K562 (cell line): ENCODE results near the gene VPS13D. TPM values are rescaled to one million over a fixed set of nuclear protein-coding genes. Genes with fewer than 3 reads are reported as not detected.

Source experiments
- ATAC-seq: fragments of 200-7000 bp; cut with Tn5 transposase; 3 replicates; pipeline ENCODE4 v1.9.1; 2020; ENCODE audit warnings: moderate library complexity
- BruUV-seq: library from RNA; stranded (reverse); fragments of 400-500 nt; replicated peaks from 2 replicates; lab custom pipeline; 2021; lab: Mats Ljungman, UMichigan
- CTCF ChIA-PET: fragments of 300-600 bp; formaldehyde crosslinking; extraction: SDS; loops from one replicate; lab custom pipeline; 2021; ENCODE audit warnings: low intra/inter-chr PET ratio; lab: Yijun Ruan, JAX
- POLR2A ChIA-PET: fragments of 300-600, 350-650 bp; sonication (Branson Sonifier 250); formaldehyde crosslinking; extraction: SDS; loops from one replicate; lab custom pipeline; 2021; ENCODE audit warnings: antibody characterized with exemption, inconsistent platforms; lab: Yijun Ruan, JAX
- DNase-seq, 4 experiments: peaks; one replicate each; pipeline versions ENCODE4 v3.0.0 to v3.0.0-alpha.2; 2011 to 2018; ENCODE audit warnings: low spot score in 3 of 4, mixed read lengths in 3 of 4; ENCODE audit errors: extremely low read depth in 1 of 4
- FAIRE-seq: peaks from 2 replicates; lab custom pipeline; 2011; peaks lifted over from hg19 to GRCh38; lab: Jason Lieb, UNC
- H2AFZ ChIP-seq: 2 replicates; pipeline ENCODE4 v1.6.0; 2011; ENCODE audit warnings: low read depth, low read length, control low read depth, inconsistent platforms
- H3K27ac ChIP-seq: fragments of 200-600 bp; 3 replicates; pipeline ENCODE4 v1.8.0; 2011; ENCODE audit warnings: low read depth, mild to moderate bottlenecking, control low read depth, inconsistent platforms, low read length, moderate library complexity, mixed read lengths; ENCODE audit errors: extremely low read depth
- H3K27me3 ChIP-seq, 2 experiments: fragments of 300-600 bp in 1 of 2; 2 replicates in 1 of 2; 3 replicates in 1 of 2; pipeline versions ENCODE4 v1.6.0 to v1.8.0; 2011; ENCODE audit warnings: inconsistent platforms in 2 of 2, low read length in 2 of 2, mild to moderate bottlenecking in 1 of 2, mixed read lengths in 1 of 2, moderate library complexity in 1 of 2; ENCODE audit not compliant: control insufficient read depth in 2 of 2, insufficient read depth in 2 of 2
- H3K36me3 ChIP-seq: fragments of 300-600 bp; 3 replicates; pipeline ENCODE4 v1.8.0; 2011; ENCODE audit warnings: mild to moderate bottlenecking, low read length, inconsistent platforms; ENCODE audit not compliant: control insufficient read depth, insufficient read depth
- H3K4me1 ChIP-seq, 2 experiments: fragments of 200-600 bp in 1 of 2; replicated peaks in 1 of 2; 2 replicates in 1 of 2; 3 replicates in 1 of 2; pipeline versions ENCODE4 v1.5.1 to v1.8.0; 2011; ENCODE audit warnings: inconsistent platforms in 2 of 2, low read length in 2 of 2, mild to moderate bottlenecking in 1 of 2, mixed read lengths in 1 of 2, moderate library complexity in 1 of 2; ENCODE audit not compliant: control insufficient read depth in 2 of 2, insufficient read depth in 2 of 2
- H3K4me2 ChIP-seq: 2 replicates; pipeline ENCODE4 v1.6.1; 2011; ENCODE audit warnings: low read length, control low read depth, inconsistent platforms, mixed read lengths; ENCODE audit not compliant: insufficient read depth
- H3K4me3 ChIP-seq: fragments of 200-600 bp; sonication (generic), shearing (Covaris generic); 2 replicates; pipeline ENCODE4 v1.5.1; 2016; ENCODE audit warnings: control low read depth, inconsistent platforms
- H3K79me2 ChIP-seq: fragments of 200-600 bp; 3 replicates; pipeline ENCODE4 v1.8.0; 2011; ENCODE audit warnings: low read length, inconsistent platforms; ENCODE audit not compliant: control insufficient read depth, insufficient read depth
- H3K9ac ChIP-seq, 2 experiments: 2 replicates each; pipeline versions ENCODE4 v1.6.0 to v1.6.1; 2011; ENCODE audit warnings: low read depth in 2 of 2, low read length in 2 of 2, control low read depth in 1 of 2, inconsistent platforms in 1 of 2, mild to moderate bottlenecking in 1 of 2, mixed read lengths in 1 of 2; ENCODE audit not compliant: insufficient read depth in 1 of 2
- H3K9me1 ChIP-seq: one replicate; pipeline ENCODE4 v1.6.0; 2011; ENCODE audit warnings: inconsistent platforms, mild to moderate bottlenecking, low read length, moderate library complexity; ENCODE audit not compliant: control insufficient read depth, insufficient read depth
- H3K9me3 ChIP-seq: replicated peaks from 2 replicates; pipeline ENCODE4 v1.5.1; 2011; ENCODE audit warnings: low read depth, low read length, inconsistent platforms; ENCODE audit not compliant: control insufficient read depth, insufficient read depth
- H4K20me1 ChIP-seq: replicated peaks from 2 replicates; pipeline ENCODE4 v1.6.1; 2011; ENCODE audit warnings: low read length, inconsistent platforms, mixed read lengths; ENCODE audit not compliant: control insufficient read depth, insufficient read depth
- ARID1B ChIP-seq: fragments of 450-650 bp; IDR thresholded peaks from 2 replicates; pipeline ENCODE4 v1.6.1; 2016; ENCODE audit warnings: antibody characterized with exemption, mild to moderate bottlenecking, inconsistent platforms
- CBFA2T2 ChIP-seq: fragments of 450-650 bp; conservative IDR thresholded peaks from 2 replicates; pipeline ENCODE4 v1.6.1; 2017; ENCODE audit warnings: mild to moderate bottlenecking
- CXXC5 ChIP-seq: fragments of 250-450 bp; sonication (Bioruptor Pico); IDR thresholded peaks from 2 replicates; pipeline ENCODE4 v1.8.0; 2022; ENCODE audit warnings: inconsistent platforms, mild to moderate bottlenecking, moderate library complexity
- DPF2 ChIP-seq: fragments of 450-650 bp; IDR thresholded peaks from 2 replicates; pipeline ENCODE4 v1.6.1; 2016
- EZH2 ChIP-seq: IDR thresholded peaks from 2 replicates; pipeline ENCODE4 v1.6.1; 2012; ENCODE audit warnings: low read depth, mild to moderate bottlenecking, inconsistent platforms, low read length, borderline replicate concordance
- GATA2 ChIP-seq: sonication (generic); formaldehyde crosslinking; IDR thresholded peaks from 2 replicates; pipeline ENCODE4 v1.4.0; 2020; ENCODE audit warnings: mild to moderate bottlenecking, missing genetic modification reagents
- KDM1A ChIP-seq, 2 experiments: fragments of 450-650 bp; IDR thresholded peaks; 2 replicates each; pipeline ENCODE4 v1.6.1; 2016; ENCODE audit warnings: mild to moderate bottlenecking in 2 of 2
- LCOR ChIP-seq: sonication (generic); formaldehyde crosslinking; IDR thresholded peaks from 2 replicates; pipeline ENCODE4 v1.8.0; 2022; ENCODE audit warnings: mild to moderate bottlenecking, missing genetic modification reagents
- MAX ChIP-seq: sonication (generic); formaldehyde crosslinking; IDR thresholded peaks from 2 replicates; pipeline ENCODE4 v1.9.0; 2022; ENCODE audit warnings: mild to moderate bottlenecking, missing genetic modification reagents
- NEUROD1 ChIP-seq: fragments of 150-350 bp; IDR thresholded peaks from 2 replicates; pipeline ENCODE4 v1.6.1; 2014; ENCODE audit warnings: borderline replicate concordance, low read length, low read depth; ENCODE audit not compliant: partially characterized antibody
- NRF1 ChIP-seq, 2 experiments: fragments of 450-650 bp; IDR thresholded peaks in 1 of 2; conservative IDR thresholded peaks in 1 of 2; 2 replicates each; pipeline ENCODE4 v1.6.1; 2014; ENCODE audit warnings: mild to moderate bottlenecking in 2 of 2
- TCF3 ChIP-seq: sonication (generic); formaldehyde crosslinking; IDR thresholded peaks from 2 replicates; pipeline ENCODE4 v1.4.0; 2020; ENCODE audit warnings: mild to moderate bottlenecking, missing genetic modification reagents
- TEAD4 ChIP-seq, 2 experiments: sonication (generic) in 1 of 2; formaldehyde crosslinking in 1 of 2; IDR thresholded peaks; 2 replicates each; pipeline versions ENCODE4 v1.6.1 to v1.8.0; 2012 to 2022; ENCODE audit warnings: borderline replicate concordance in 1 of 2, inconsistent platforms in 1 of 2, low read length in 1 of 2, mild to moderate bottlenecking in 1 of 2, missing genetic modification reagents in 1 of 2
- ZC3H4 ChIP-seq: sonication (generic); formaldehyde crosslinking; IDR thresholded peaks from 2 replicates; pipeline ENCODE4 v1.9.0; 2021; ENCODE audit warnings: missing genetic modification reagents, borderline replicate concordance
- ZNF12 ChIP-seq: sonication (generic); formaldehyde crosslinking; IDR thresholded peaks from 2 replicates; pipeline ENCODE4 v1.4.0; 2020; ENCODE audit warnings: mild to moderate bottlenecking, missing genetic modification reagents
- ZNF121 ChIP-seq: sonication (generic); formaldehyde crosslinking; conservative IDR thresholded peaks from 2 replicates; pipeline ENCODE4 v1.8.0; 2022; ENCODE audit warnings: missing genetic modification reagents
- ZNF24 ChIP-seq: fragments of 450-650 bp; IDR thresholded peaks from 2 replicates; pipeline ENCODE4 v1.6.1; 2016
- WGBS: fragments of 100-300 bp; shearing (Covaris generic); methylation state at CpG from one replicate; pipeline ENCODE4 v1.1.6; 2016; ENCODE audit warnings: low coverage, mixed read lengths; ENCODE audit not compliant: insufficient coverage; ENCODE audit errors: missing lambda C conversion rate; 5-methylcytosine and 5-hydroxymethylcytosine counted together
- in situ Hi-C: fragments of 300-500 bp; cut with MboI; formaldehyde crosslinking; loops from 4 replicates; pipeline ENCODE4 v1.15.0; 2018; ENCODE audit warnings: inconsistent platforms, mixed read lengths
- intact Hi-C: fragments of 100-400 bp; cut with micrococcal nuclease; formaldehyde crosslinking; loops from 2 replicates; pipeline ENCODE4 v1.14.2; 2022
- polyA plus RNA-seq, 8 experiments: library from polyadenylated mRNA; depleted of rRNA in 4 of 8; stranded (reverse) in 5 of 8; unstranded in 3 of 8; fragments of >200 nt; fragmentation: Nextera tagmentation in 2 of 8; fragmentation: Illumina TruSeq in 1 of 8; extraction: Ambion mirVana in 2 of 8; extraction: Trizol in 1 of 8; gene quantifications; 2 replicates each; pipeline versions ENCODE4 v1.2.1 to v1.2.3, GENCODE V29; 2011 to 2014; ENCODE audit warnings: inconsistent platforms in 1 of 8, missing spikeins in 1 of 8
- total RNA-seq, 7 experiments: library from RNA; depleted of rRNA in 6 of 7; stranded (reverse); fragments of >200 nt in 6 of 7; fragmentation: Illumina TruSeq in 2 of 7; extraction: Trizol in 2 of 7; gene quantifications; 2 replicates each; pipeline versions ENCODE4 v1.2.1 to v1.2.3, GENCODE V29; 2011 to 2021; ENCODE audit warnings: low replicate concordance in 1 of 7
- TF ChIP-seq, protein P1 (sequence below), 2 experiments: IDR thresholded peaks; 2 replicates each; pipeline ENCODE4 v1.6.1; 2011; ENCODE audit warnings: borderline replicate concordance in 1 of 2, control low read depth in 1 of 2, low read depth in 1 of 2, low read length in 1 of 2, mild to moderate bottlenecking in 1 of 2, mixed read lengths in 1 of 2, moderate library complexity in 1 of 2; ENCODE audit not compliant: insufficient read depth in 1 of 2, insufficient read length in 1 of 2, poor library complexity in 1 of 2, severe bottlenecking in 1 of 2; ENCODE audit errors: extremely low read depth in 1 of 2

Gene VPS13D
- total and polyA plus RNA-seq, 9 of the 15 experiments (the other 6 are each of a cell fraction or from before 2014, with no cell fraction given), result 6.1 to 51.5 (median 38.5) TPM

DNA sequence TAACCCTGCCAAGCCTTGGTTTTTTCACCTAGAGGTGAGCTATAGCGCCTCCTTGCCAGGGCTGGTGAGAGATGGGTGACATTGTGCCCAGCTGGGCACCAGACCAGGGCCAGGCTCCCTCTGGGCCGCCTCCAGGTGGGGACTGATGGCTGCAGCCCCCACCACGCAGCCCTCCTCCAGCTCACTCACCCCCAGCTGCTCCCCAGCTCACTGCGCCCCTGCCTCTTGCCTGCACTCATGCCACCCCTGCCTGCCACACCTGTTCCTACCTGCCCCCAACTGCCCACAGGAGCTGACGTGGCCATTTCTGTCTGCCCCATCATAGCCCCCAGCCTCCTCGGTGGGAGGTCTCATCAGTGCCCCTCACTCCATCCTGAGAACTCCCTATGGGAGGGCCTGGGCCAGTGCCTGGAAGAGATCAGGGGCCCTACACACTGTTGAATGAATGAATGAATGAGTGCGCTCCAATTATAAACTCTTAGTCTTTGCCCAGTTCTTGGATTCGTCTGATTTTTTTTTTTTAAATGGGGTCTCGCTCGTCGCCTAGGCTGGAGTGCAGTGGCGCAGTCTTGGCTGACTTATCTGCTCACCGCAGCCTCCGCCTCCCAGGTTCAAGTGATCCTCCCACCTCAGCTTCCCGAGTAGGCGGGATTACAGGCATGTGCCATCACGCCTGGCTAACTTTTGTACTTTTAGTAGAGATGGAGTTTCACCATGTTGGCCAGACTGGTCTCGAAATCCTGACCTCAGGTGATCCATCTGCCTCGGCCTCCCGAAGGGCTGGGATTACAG, 26.4 kb upstream of the VPS13D start:
- 31% methylated on average over 20 of the region's 20 CpGs for WGBS
- H3K79me2 ChIP-seq, result no peaks in the 10 kb centered on the region
- no TSS peak for BruUV-seq
- no peaks in the 10 kb centered on the region for H3K9me1 ChIP-seq
- FAIRE-seq (peak; percentile 97), ATAC-seq (peak; percentile 88), DNase-seq (peak in 1 of 4 experiments; percentile 83)
- 0 out of 2 replicates have a peak overlapping the region, but pooled peaks have one; percentile 16 for H2AFZ ChIP-seq
- no peaks in the 10 kb centered on the region for H3K27me3 ChIP-seq
- H3K9ac ChIP-seq, result peak overlapping the region in 1 of 2 experiments; percentile 70; a peak in 2 of 4 replicates
- intact Hi-C loops (no loop called here), in situ Hi-C loops (no loop called here)
- peaks cover 13 to 40% of the 10 kb centered on the region in 2 experiments; a peak in 4 of 5 replicates for H3K4me1 ChIP-seq
- H3K27ac ChIP-seq, result no peak overlapping the region; the same call in 2 of the 3 replicates
- peak overlapping the region; percentile 34 for H3K4me2 ChIP-seq
- H3K9me3 ChIP-seq, result no peaks in the 10 kb centered on the region
- no peaks in the 10 kb centered on the region for H4K20me1 ChIP-seq
- ChIA-PET CTCF (interaction anchor here (0.6 to 0.7 kb wide), 2 partner anchors 79 to 114 kb away, joined by 3 to 5 read pairs; no protein-coding TSS in a partner anchor), POLR2A (interaction anchor here (0.7 to 1.6 kb wide), 8 partner anchors 11 to 163 kb away, joined by 3 to 4 read pairs (median 3); no protein-coding TSS in a partner anchor)
- H3K36me3 ChIP-seq, result peaks cover 54% of the 10 kb centered on the region; the same call in 2 of the 3 replicates
- no peak overlapping the region for H3K4me3 ChIP-seq
- TF ChIP-seq DPF2 (peak; percentile 85), ZC3H4 (CRISPR knock-in tag) (0 out of 2 replicates have a peak, but pooled peaks have one; percentile 63), KDM1A (IDR thresholded peaks at IDR 0.05) (peak in 1 of 2 experiments; percentile 68; a peak in 1 of 4 replicates), TCF3 (CRISPR knock-in tag) (peak; percentile 81), GATA2 (no peak), CBFA2T2 (peak; percentile 49; the same call in 1 of the 2 replicates), TEAD4 (IDR thresholded peaks at IDR 0.05; ENCODE audit: low read length) (peak; percentile 41), TEAD4 (CRISPR knock-in tag; IDR thresholded peaks at IDR 0.05; ENCODE audit: borderline replicate concordance) (no peak), ZNF12 (CRISPR knock-in tag) (no peak), NRF1 (conservative IDR thresholded peaks at IDR 0.05 in 1 of 2, IDR thresholded peaks at IDR 0.05 in 1 of 2) (peak; percentile 43 to 52), NEUROD1 (peak; percentile 25), EZH2 (no peak), MAX (peak; percentile 47; the same call in 1 of the 2 replicates), ARID1B (peak; percentile 87), ZNF24 (peak; percentile 95), LCOR (CRISPR knock-in tag) (no peak), ZNF121 (CRISPR knock-in tag) (peak; percentile 98), CXXC5 (CRISPR knock-in tag) (peak; percentile 70)
- TF ChIP-seq, protein P1, sequence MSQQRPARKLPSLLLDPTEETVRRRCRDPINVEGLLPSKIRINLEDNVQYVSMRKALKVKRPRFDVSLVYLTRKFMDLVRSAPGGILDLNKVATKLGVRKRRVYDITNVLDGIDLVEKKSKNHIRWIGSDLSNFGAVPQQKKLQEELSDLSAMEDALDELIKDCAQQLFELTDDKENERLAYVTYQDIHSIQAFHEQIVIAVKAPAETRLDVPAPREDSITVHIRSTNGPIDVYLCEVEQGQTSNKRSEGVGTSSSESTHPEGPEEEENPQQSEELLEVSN (IDR thresholded peaks at IDR 0.05; ENCODE audit: borderline replicate concordance in 1 of 2, extremely low read depth in 1 of 2, insufficient read depth in 1 of 2, insufficient read length in 1 of 2, low read depth in 1 of 2, low read length in 1 of 2, poor library complexity in 1 of 2, severe bottlenecking in 1 of 2), result peak in 1 of 2 experiments; percentile 79
